Activated T-helper 1 cell treated with anti-CD3 and anti-CD28 coated beads, Interleukin-12 subunit alpha, Interleukin-12 subunit beta, Interleukin-2, Interleukin-4 antibody, amounts not matched to agents 30 ng/mL and 10 ng/mL and 1 ng/mL, durations not matched to agents 14 hours and 24 hours and 36 hours (primary cell): ENCODE results near the gene MAPK9. TPM values are rescaled to one million over a fixed set of nuclear protein-coding genes. Genes with fewer than 3 reads are reported as not detected.

Experiments
- DNase-seq: peaks from one replicate; pipeline ENCODE4 v3.0.0; 2021; ENCODE audit warnings: low spot score
- H3K27ac Mint-ChIP-seq: one replicate; pipeline ENCODE4 v1.8.0; 2021; ENCODE audit warnings: mild to moderate bottlenecking, mixed read lengths
- H3K27me3 Mint-ChIP-seq: one replicate; pipeline ENCODE4 v1.8.0; 2022; ENCODE audit warnings: mild to moderate bottlenecking, moderate library complexity, mixed read lengths; ENCODE audit not compliant: insufficient read depth
- H3K36me3 Mint-ChIP-seq: one replicate; pipeline ENCODE4 v1.8.0; 2021; ENCODE audit warnings: low read depth, mixed read lengths
- H3K4me1 Mint-ChIP-seq: one replicate; pipeline ENCODE4 v1.8.0; 2021; ENCODE audit warnings: low read depth, mixed read lengths
- H3K4me3 Mint-ChIP-seq: one replicate; pipeline ENCODE4 v1.8.0; 2021; ENCODE audit warnings: mild to moderate bottlenecking, moderate library complexity, mixed read lengths
- H3K9me3 Mint-ChIP-seq: one replicate; pipeline ENCODE4 v1.8.0; 2021; ENCODE audit warnings: mixed read lengths
- intact Hi-C: fragments of 100-400 bp; cut with micrococcal nuclease; formaldehyde crosslinking; loops from one replicate; pipeline ENCODE4 v1.15.1; 2024
- total RNA-seq: library from RNA; stranded (reverse); gene quantifications from 2 replicates; pipeline ENCODE4 v1.2.3, GENCODE V29; 2022

The MAPK9 gene
- total RNA-seq, 1 donor from 2014 or later = 39.8 TPM

DNA sequence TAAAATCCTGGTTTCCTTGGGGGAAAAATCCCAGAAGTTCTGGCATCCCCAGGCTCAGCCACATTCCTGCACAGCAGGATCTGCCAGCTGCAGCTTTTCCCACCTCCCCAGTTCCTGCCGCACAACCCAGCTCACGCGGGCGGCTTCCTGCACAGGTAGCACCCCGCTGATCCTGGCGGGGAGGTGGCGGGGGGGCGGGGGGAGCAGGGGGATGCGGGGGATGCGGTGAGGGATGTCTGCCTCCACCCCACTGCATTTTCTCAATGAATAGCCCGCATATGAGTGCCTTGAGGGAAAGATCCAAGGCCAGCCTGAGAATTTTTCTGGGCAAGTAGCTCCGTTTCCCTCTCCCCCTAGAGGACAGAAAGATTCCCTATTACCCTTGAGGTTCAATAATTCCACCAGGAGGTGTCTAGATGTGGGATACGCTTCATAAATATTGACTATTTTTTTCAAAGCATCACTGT lies 40.2 kb upstream of the MAPK9 start:
- no peak for DNase-seq
- H3K4me3 Mint-ChIP-seq = no peak overlapping the region
- intact Hi-C loops = no loop called here
- H3K36me3 Mint-ChIP-seq = no peaks in the 10 kb centered on the region
- H3K9me3 Mint-ChIP-seq = no peaks in the 10 kb centered on the region
- peaks cover 19% of the 10 kb centered on the region for H3K27me3 Mint-ChIP-seq
- H3K27ac Mint-ChIP-seq = no peak overlapping the region
- H3K4me1 Mint-ChIP-seq = no peaks in the 10 kb centered on the region

DNA sequence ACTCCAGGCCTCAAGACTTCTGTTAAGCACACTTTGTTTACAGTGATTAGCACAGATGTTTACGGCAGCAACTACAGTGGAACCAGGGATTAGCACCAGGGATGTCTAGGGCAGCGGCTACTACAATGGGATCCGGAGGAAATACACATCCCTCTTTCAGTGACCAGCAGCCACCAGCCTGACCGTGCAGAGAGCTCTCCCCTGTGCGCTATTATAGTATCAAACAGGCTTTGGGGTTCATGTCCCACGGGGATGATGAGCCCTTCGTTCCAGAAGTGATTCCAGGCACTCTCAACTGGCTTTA lies 39.7 kb upstream of the MAPK9 start:
- H3K4me1 Mint-ChIP-seq = no peaks in the 10 kb centered on the region
- H3K4me3 Mint-ChIP-seq = no peak overlapping the region
- no peaks in the 10 kb centered on the region for H3K9me3 Mint-ChIP-seq
- DNase-seq = no peak
- peaks cover 19% of the 10 kb centered on the region for H3K27me3 Mint-ChIP-seq
- no peak overlapping the region for H3K27ac Mint-ChIP-seq
- H3K36me3 Mint-ChIP-seq = no peaks in the 10 kb centered on the region
- intact Hi-C loops = no loop called here

- Mint-ChIP-seq H3K9me3 (no peaks in the 10 kb centered on the region), H3K4me1 (no peaks in the 10 kb centered on the region), H3K36me3 (no peaks in the 10 kb centered on the region), H3K27me3 (peaks cover 19% of the 10 kb centered on the region), H3K4me3 (no peak overlapping the region), H3K27ac (no peak overlapping the region)
- intact Hi-C loops = no loop called here
- DNase-seq = no peak
Measured at GRCh38 chr5:180330810-180331646, 39.1 kb upstream of the MAPK9 start.

GRCh38 chr5:180330270-180330648 lies 38.4 kb upstream of the MAPK9 start:
- Mint-ChIP-seq H3K9me3 (no peaks in the 10 kb centered on the region), H3K4me1 (no peaks in the 10 kb centered on the region), H3K27ac (no peak overlapping the region), H3K36me3 (no peaks in the 10 kb centered on the region), H3K4me3 (no peak overlapping the region), H3K27me3 (peaks cover 23% of the 10 kb centered on the region)
- intact Hi-C loops = no loop called here
- no peak for DNase-seq

DNA sequence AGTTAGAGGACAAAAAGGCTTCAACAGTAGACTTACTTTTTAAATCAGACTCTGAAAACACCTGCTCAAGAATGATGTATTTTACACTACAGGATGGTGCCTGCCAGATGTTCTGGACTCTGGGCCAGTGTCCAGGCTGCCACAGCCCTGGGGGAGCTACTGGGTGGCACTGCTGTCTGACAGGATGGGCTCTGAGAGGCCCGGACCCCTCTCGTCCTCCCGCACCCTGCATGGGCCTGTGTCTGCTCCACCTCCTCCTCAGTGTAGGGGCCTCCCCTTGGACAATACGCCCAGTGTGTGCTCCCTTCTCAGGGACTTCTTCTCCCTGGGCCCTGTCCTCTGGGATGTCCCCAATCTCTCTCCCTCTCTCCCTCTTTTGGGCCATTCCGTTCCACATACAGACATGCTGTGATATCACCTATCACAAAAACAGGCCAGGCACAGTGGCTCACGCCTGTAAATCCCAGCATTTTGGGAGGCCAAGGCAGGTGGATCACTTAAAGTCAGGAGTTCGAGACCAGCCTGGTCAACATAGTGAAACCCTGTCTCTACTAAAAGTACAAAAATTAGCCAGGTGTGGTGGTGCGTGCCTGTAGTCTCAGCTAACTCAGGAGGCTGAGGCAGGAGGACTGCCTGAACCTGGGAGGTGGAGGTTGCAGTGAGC lies 37.9 kb upstream of the MAPK9 start:
- H3K4me1 Mint-ChIP-seq = no peaks in the 10 kb centered on the region
- no peak overlapping the region for H3K27ac Mint-ChIP-seq
- no peak for DNase-seq
- intact Hi-C loops = loop anchor here (5.0 kb wide), 1 partner anchor 127 kb away; no protein-coding TSS in a partner anchor
- no peaks in the 10 kb centered on the region for H3K9me3 Mint-ChIP-seq
- no peaks in the 10 kb centered on the region for H3K36me3 Mint-ChIP-seq
- H3K27me3 Mint-ChIP-seq = peaks cover 26% of the 10 kb centered on the region
- no peak overlapping the region for H3K4me3 Mint-ChIP-seq

DNA sequence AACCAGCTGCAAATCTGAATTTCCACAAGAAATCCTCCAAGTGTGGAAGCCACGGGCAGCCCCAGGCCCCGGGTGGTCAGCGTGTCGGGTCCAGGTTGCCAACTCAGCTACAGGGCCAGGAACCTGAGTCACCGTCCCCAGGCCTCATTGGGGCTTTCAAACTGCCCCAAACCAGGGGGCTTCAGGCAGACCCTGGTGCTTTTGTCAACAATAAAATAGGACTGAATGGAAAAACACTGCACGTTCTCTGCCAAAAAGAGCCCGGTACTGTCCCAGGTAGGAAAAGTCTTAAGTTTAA lies 37.2 kb upstream of the MAPK9 start:
- no peak overlapping the region for H3K27ac Mint-ChIP-seq
- peaks cover 26% of the 10 kb centered on the region for H3K27me3 Mint-ChIP-seq
- intact Hi-C loops = loop anchor here (5.0 kb wide), 1 partner anchor 127 kb away; no protein-coding TSS in a partner anchor
- no peak for DNase-seq
- H3K36me3 Mint-ChIP-seq = no peaks in the 10 kb centered on the region
- H3K4me3 Mint-ChIP-seq = no peak overlapping the region
- H3K9me3 Mint-ChIP-seq = no peaks in the 10 kb centered on the region
- no peaks in the 10 kb centered on the region for H3K4me1 Mint-ChIP-seq

GRCh38 chr5:180328296-180329137 lies 36.6 kb upstream of the MAPK9 start:
- H3K27me3 Mint-ChIP-seq = peaks cover 24% of the 10 kb centered on the region
- no peaks in the 10 kb centered on the region for H3K9me3 Mint-ChIP-seq
- intact Hi-C loops = loop anchor here (1.0 to 5.0 kb wide), 2 partner anchors 35 to 126 kb away; no protein-coding TSS in a partner anchor
- no peaks in the 10 kb centered on the region for H3K4me1 Mint-ChIP-seq
- no peak overlapping the region for H3K27ac Mint-ChIP-seq
- H3K4me3 Mint-ChIP-seq = no peak overlapping the region
- no peaks in the 10 kb centered on the region for H3K36me3 Mint-ChIP-seq
- DNase-seq = peak; percentile 67

DNA sequence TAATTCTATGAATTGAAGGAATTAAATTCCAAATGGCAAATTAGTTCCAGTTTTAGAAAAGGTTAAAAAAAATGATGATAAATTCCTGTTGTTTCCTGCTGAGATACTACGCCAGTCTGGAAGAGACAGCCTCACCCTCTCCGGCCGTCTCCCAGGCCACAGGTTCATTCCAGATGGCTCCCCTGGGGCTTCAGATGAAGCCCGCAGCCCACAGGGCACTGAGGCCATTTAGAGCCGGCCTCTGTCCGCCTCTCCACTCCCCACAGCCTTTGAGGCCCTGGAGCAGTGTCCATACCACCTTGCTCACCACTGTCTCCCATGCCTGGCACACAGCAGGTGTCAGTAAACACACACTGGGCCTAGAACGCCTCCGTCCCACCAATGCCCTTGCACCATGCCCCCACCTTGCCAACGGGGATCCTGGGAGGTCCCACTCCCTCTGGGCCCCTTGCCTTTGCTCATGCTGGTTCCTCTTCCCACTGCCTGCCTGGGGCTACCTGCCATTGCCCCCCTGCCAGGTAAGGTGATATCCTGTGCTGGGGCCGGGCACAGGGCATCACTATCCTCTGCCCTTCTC lies 35.2 kb upstream of the MAPK9 start:
- H3K27ac Mint-ChIP-seq = no peak overlapping the region
- peaks cover 19% of the 10 kb centered on the region for H3K27me3 Mint-ChIP-seq
- no peak overlapping the region for H3K4me3 Mint-ChIP-seq
- H3K4me1 Mint-ChIP-seq = no peaks in the 10 kb centered on the region
- intact Hi-C loops = loop anchor here (5.0 kb wide), 1 partner anchor 125 kb away; no protein-coding TSS in a partner anchor
- no peak for DNase-seq
- H3K9me3 Mint-ChIP-seq = no peaks in the 10 kb centered on the region
- H3K36me3 Mint-ChIP-seq = no peaks in the 10 kb centered on the region

GRCh38 chr5:180324601-180324950 lies 32.7 kb upstream of the MAPK9 start:
- Mint-ChIP-seq H3K4me1 (no peaks in the 10 kb centered on the region), H3K27me3 (peaks cover 7% of the 10 kb centered on the region), H3K4me3 (no peak overlapping the region), H3K27ac (no peak overlapping the region), H3K36me3 (no peaks in the 10 kb centered on the region), H3K9me3 (no peaks in the 10 kb centered on the region)
- intact Hi-C loops = no loop called here
- DNase-seq = no peak

GRCh38 chr5:180323941-180324600 lies 32.2 kb upstream of the MAPK9 start:
- intact Hi-C loops = no loop called here
- Mint-ChIP-seq H3K4me3 (no peak overlapping the region), H3K9me3 (no peaks in the 10 kb centered on the region), H3K36me3 (no peaks in the 10 kb centered on the region), H3K27me3 (peaks cover 7% of the 10 kb centered on the region), H3K27ac (no peak overlapping the region), H3K4me1 (no peaks in the 10 kb centered on the region)
- DNase-seq = no peak

- H3K9me3 Mint-ChIP-seq = no peaks in the 10 kb centered on the region
- DNase-seq = no peak
- H3K4me1 Mint-ChIP-seq = no peaks in the 10 kb centered on the region
- no peak overlapping the region for H3K4me3 Mint-ChIP-seq
- H3K27me3 Mint-ChIP-seq = peaks cover 7% of the 10 kb centered on the region
- no peaks in the 10 kb centered on the region for H3K36me3 Mint-ChIP-seq
- intact Hi-C loops = no loop called here
- no peak overlapping the region for H3K27ac Mint-ChIP-seq
Measured at GRCh38 chr5:180323160-180323559, 31.3 kb upstream of the MAPK9 start.

- Mint-ChIP-seq H3K4me1 (no peaks in the 10 kb centered on the region), H3K27me3 (no peaks in the 10 kb centered on the region), H3K36me3 (no peaks in the 10 kb centered on the region), H3K4me3 (no peak overlapping the region), H3K9me3 (no peaks in the 10 kb centered on the region), H3K27ac (no peak overlapping the region)
- intact Hi-C loops = no loop called here
- DNase-seq = no peak
Measured at GRCh38 chr5:180318456-180319089, 26.7 kb upstream of the MAPK9 start.
